Measurements from ENCODE around the gene FBXO15. TPM values are rescaled to one million over a fixed set of nuclear protein-coding genes. Genes with fewer than 3 reads are reported as not detected.

The FBXO15 gene
- total and polyA plus RNA-seq, 2 of the 8 experiments (the other 6 are each of a cell fraction or from before 2014, with no cell fraction given) = 0.84 to 0.85 TPM

GRCh38 chr18:74068296-74068695 lies 79.3 kb downstream of the FBXO15 start:
- no peak overlapping the region for H4K5ac ChIP-seq (ENCODE audit: insufficient read length, low read depth, low read length)
- no peak overlapping the region for H4K91ac ChIP-seq (replicated peaks; ENCODE audit: insufficient read length, low read length)
- no peak overlapping the region for H2BK15ac ChIP-seq (ENCODE audit: low read length)
- no peaks in the 10 kb centered on the region for H3K9me3 ChIP-seq (ENCODE audit: insufficient read depth in 2 of 2, low read depth in 1 of 2, low read length in 1 of 2)
- no peak overlapping the region for H2AK5ac ChIP-seq (ENCODE audit: low read depth, low read length)
- H3K23me2 ChIP-seq (ENCODE audit: low read depth, low read length) = no peaks in the 10 kb centered on the region; the same call in 1 of the 2 replicates
- no peak overlapping the region for H2BK120ac ChIP-seq (replicated peaks; ENCODE audit: low read depth, low read length)
- no peaks in the 10 kb centered on the region for H3K27me3 ChIP-seq (replicated peaks in 1 of 4; ENCODE audit: control insufficient read depth in 3 of 4, extremely low read depth in 1 of 4, insufficient read depth in 3 of 4, low read length in 3 of 4)
- POLR2A ChIA-PET (ENCODE audit: partially characterized antibody) = no interaction called here
- no peak overlapping the region for H3K56ac ChIP-seq (replicated peaks; ENCODE audit: insufficient read length, low read depth, low read length)
- H2AFZ ChIP-seq (ENCODE audit: low read length) = no peak overlapping the region
- H4K20me1 ChIP-seq (replicated peaks in 1 of 2; ENCODE audit: control insufficient read depth in 1 of 2, insufficient read depth in 2 of 2, low read length in 2 of 2) = no peaks in the 10 kb centered on the region
- 90% methylated on average over 3 of the region's 3 CpGs; no CpG with 5 or more reads in 1 of the 2 experiments for WGBS, 2 experiments (ENCODE audit: extremely low coverage in 1 of 2, insufficient coverage in 1 of 2, insufficient read length in 1 of 2, insufficient replicate concordance in 2 of 2, low coverage in 1 of 2, low lambda C conversion rate in 2 of 2, missing lambda C conversion rate in 1 of 2)
- H3K4me2 ChIP-seq (ENCODE audit: insufficient read depth in 1 of 2, low read depth in 2 of 2, low read length in 2 of 2) = no peak overlapping the region
- no peak for DNase-seq (ENCODE audit: low read depth in 1 of 2, low spot score in 2 of 2)
- no peak overlapping the region for H3K4me3 ChIP-seq (ENCODE audit: extremely low read depth in 1 of 4, insufficient read depth in 2 of 4, low read depth in 3 of 4, low read length in 4 of 4)
- H3K27ac ChIP-seq (ENCODE audit: low read depth, low read length) = no peak overlapping the region
- no peak overlapping the region for H3K14ac ChIP-seq (ENCODE audit: insufficient read length)
- peaks cover 0 to 2% (median 0%) of the 10 kb centered on the region in 4 experiments; a peak in 2 of 7 replicates for H3K4me1 ChIP-seq (replicated peaks in 1 of 4; ENCODE audit: control insufficient read depth in 3 of 4, insufficient read depth in 4 of 4, low read length in 3 of 4)
- H3K23ac ChIP-seq (ENCODE audit: insufficient read length) = no peak overlapping the region
- H3K36me3 ChIP-seq (ENCODE audit: control insufficient read depth in 2 of 4, insufficient read depth in 4 of 4, low read length in 3 of 4) = no peaks in the 10 kb centered on the region
- H2BK12ac ChIP-seq (ENCODE audit: low read depth, low read length) = no peak overlapping the region
- no peak overlapping the region for H3K18ac ChIP-seq (ENCODE audit: extremely low read depth, low read length)
- H2BK20ac ChIP-seq (ENCODE audit: low read length) = no peak overlapping the region
- no peak overlapping the region; the same call in 1 of the 2 replicates for H4K8ac ChIP-seq (ENCODE audit: extremely low read depth, insufficient read depth, low read length)
- no peaks in the 10 kb centered on the region for H3K79me1 ChIP-seq (ENCODE audit: low read depth, low read length)
- no peak for TF ChIP-seq JUND (IDR thresholded peaks at IDR 0.05; ENCODE audit: low read length)
- TF ChIP-seq TBP (IDR thresholded peaks at IDR 0.05; ENCODE audit: low read depth, low read length) = no peak
- no peak for TF ChIP-seq CREB1 (IDR thresholded peaks at IDR 0.05)
- no peaks in the 10 kb centered on the region for H3K79me2 ChIP-seq (ENCODE audit: control insufficient read depth in 1 of 2, insufficient read depth in 2 of 2, low read length in 2 of 2)
- H3K9ac ChIP-seq (replicated peaks in 1 of 4; ENCODE audit: extremely low read depth in 1 of 4, low read depth in 3 of 4, low read length in 3 of 4) = no peak overlapping the region
- no peak overlapping the region for H2BK5ac ChIP-seq (ENCODE audit: low read depth, low read length)
- CTCF ChIA-PET (ENCODE audit: partially characterized antibody) = interaction anchor here (1.7 kb wide), 1 partner anchor 14 kb away, joined by 4 read pairs; no protein-coding TSS in a partner anchor
- FAIRE-seq = no peak
- H3K4ac ChIP-seq (replicated peaks; ENCODE audit: insufficient read length, low read depth, low read length) = no peak overlapping the region
